Skeletal muscle tissue (tissue), 4 donors: ENCODE data around the gene CHP2. TPM values are rescaled to one million over a fixed set of nuclear protein-coding genes. Genes with fewer than 3 reads are reported as not detected.
"Not testable (repeated sequence)": the region's sequence is repeated elsewhere in the genome, so short reads cannot be mapped to it uniquely, and the experiment has no call there.

Experiments
- H3K27ac ChIP-seq: one replicate; pipeline ENCODE4 v1.7.0; 2013; ENCODE audit warnings: mild to moderate bottlenecking, low read depth, low read length, inconsistent platforms
- H3K27me3 ChIP-seq, 3 donors: one replicate each; pipeline ENCODE4 v1.7.0; 2013; ENCODE audit warnings: low read length in 3 of 3; ENCODE audit not compliant: control insufficient read depth in 3 of 3, insufficient read depth in 3 of 3
- H3K36me3 ChIP-seq, 3 donors: one replicate each; pipeline ENCODE4 v1.7.0; 2013; ENCODE audit warnings: low read length in 3 of 3; ENCODE audit not compliant: control insufficient read depth in 3 of 3, insufficient read depth in 3 of 3
- H3K4me1 ChIP-seq, 3 donors: one replicate each; pipeline ENCODE4 v1.7.0; 2013; ENCODE audit warnings: low read length in 3 of 3, mild to moderate bottlenecking in 3 of 3; ENCODE audit not compliant: control insufficient read depth in 3 of 3, insufficient read depth in 3 of 3
- H3K4me3 ChIP-seq, 3 donors: one replicate each; pipeline ENCODE4 v1.7.0; 2013; ENCODE audit warnings: low read length in 3 of 3
- H3K9ac ChIP-seq, 3 donors: one replicate each; pipeline ENCODE4 v1.7.0; 2013; ENCODE audit warnings: low read length in 3 of 3, mild to moderate bottlenecking in 3 of 3, moderate library complexity in 2 of 3, low read depth in 1 of 3
- H3K9me3 ChIP-seq, 3 donors: one replicate each; pipeline ENCODE4 v1.7.0; 2013; ENCODE audit warnings: low read length in 3 of 3; ENCODE audit not compliant: control insufficient read depth in 3 of 3
- total RNA-seq: library from RNA; depleted of rRNA; stranded (reverse); fragments of >200 nt; gene quantifications from one replicate; pipeline ENCODE4 v1.2.3, GENCODE V29; 2014
- donor health status: Osteomylitis.

The CHP2 gene
- total RNA-seq, result not detected

DNA sequence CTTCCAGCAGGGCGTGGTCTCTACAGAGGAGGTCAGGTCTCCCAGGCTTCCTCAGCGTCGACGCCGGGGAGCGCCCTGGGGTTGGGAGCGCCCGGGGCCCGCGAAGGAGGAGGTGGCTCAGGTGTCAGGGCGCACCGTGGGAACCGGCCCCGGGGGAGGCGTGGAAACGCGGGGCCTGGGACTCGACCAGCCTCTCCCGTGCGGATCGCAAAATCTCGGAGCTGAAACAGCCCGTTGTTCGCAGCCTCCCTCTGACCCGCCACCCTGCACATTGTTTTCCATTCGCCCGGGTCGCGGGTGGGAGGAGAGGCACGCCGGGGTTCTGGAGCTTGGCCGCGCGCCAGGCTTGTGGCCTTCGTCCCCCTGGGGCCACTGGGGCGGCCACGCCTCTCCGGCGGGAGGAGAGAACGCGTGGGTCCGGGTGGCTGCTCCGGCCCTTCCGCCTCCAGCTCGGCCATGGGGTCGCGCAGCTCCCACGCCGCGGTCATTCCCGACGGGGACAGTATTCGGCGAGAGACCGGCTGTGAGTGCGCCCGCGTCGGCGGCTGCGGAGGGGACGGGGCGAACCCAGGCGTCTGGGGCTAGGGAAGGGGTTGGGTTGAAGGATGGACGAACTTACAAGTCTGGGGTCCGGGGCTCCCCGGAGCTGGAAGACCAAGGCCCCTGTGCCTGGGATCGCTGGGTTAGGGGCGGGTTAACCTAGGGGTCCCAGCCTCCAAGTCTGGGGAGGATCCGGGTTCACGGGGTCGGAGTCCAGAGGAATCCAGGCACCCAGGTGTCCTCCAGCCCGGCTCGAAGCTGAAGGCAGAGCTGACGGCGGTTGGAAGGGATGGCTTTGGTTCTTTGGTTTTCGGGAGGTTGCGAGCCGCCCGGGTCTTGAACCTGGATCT, at the start of gene CHP2:
Gene CHP2 (plus strand): TSS at position 433 of the 890 bp plus-strand sequence. CDS start 24 bp downstream, at position 457.
- H3K36me3 ChIP-seq, result no peaks in the 10 kb centered on the region
- no peak within 1 kb of the TSS for H3K9ac ChIP-seq
- H3K4me1 ChIP-seq, result no peaks in the 10 kb centered on the region
- H3K9me3 ChIP-seq, result peaks cover 0 to 3% (median 0%) of the 10 kb centered on the region in 3 donors
- H3K27me3 ChIP-seq, result peaks cover 29 to 41% (median 33%) of the 10 kb centered on the region in 3 donors
- no peak within 1 kb of the TSS for H3K4me3 ChIP-seq
- no peak within 1 kb of the TSS for H3K27ac ChIP-seq

GRCh38 chr16:23705517-23705902, 49.3 kb upstream of the CHP2 start:
- no peaks in the 10 kb centered on the region for H3K36me3 ChIP-seq
- H3K9ac ChIP-seq, result no peak overlapping the region
- H3K4me1 ChIP-seq, result no peaks in the 10 kb centered on the region
- H3K27me3 ChIP-seq, result peaks cover 0 to 15% (median 2%) of the 10 kb centered on the region in 3 donors
- no peak overlapping the region for H3K4me3 ChIP-seq
- no peak overlapping the region for H3K27ac ChIP-seq
- peaks cover 6 to 11% (median 8%) of the 10 kb centered on the region in 3 donors for H3K9me3 ChIP-seq

DNA sequence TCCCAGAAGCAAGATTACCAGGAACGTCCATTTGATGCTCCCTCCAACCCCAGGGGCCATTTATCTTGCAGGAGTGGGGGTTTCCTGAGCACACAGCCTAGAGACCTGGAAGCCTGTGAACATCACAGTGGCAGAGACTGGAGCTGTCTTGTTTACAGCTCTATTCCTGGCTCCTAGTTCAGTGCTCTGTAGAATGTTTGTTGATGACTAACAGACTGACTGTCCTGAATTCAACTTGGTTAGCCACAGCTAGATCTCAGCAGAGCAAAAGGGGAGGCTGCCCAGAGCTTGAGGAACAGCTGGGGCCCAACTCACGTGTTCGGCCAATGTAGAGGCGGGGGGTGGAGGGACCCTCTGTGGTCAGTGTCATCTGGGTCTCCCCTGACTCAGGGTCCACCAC, 48.4 kb upstream of the CHP2 start:
- Histone ChIP-seq H3K4me3 (no peak overlapping the region), H3K36me3 (no peaks in the 10 kb centered on the region), H3K4me1 (no peaks in the 10 kb centered on the region), H3K9me3 (peaks cover 8 to 12% (median 9%) of the 10 kb centered on the region in 3 donors), H3K27ac (no peak overlapping the region), H3K9ac (no peak overlapping the region), H3K27me3 (peaks cover 0 to 15% (median 2%) of the 10 kb centered on the region in 3 donors)

DNA sequence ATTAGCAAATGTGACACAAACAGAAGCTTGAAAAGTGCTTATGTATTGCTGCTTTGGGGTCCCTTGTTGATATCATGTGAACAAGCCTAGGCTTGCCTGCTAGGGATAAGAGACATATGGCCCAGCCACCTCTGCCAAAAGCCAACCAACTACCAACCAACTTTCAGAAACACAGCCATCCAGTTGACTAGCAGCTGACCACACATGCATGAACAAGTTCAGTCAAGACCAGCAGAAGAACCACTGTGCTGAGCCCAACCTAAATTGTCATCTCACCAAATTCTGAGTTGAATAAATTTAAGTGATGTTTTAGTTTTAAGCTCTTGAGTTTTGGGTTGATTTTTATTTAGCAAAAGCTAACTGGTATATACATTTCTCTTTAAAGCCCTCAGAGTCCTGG, 45.3 kb upstream of the CHP2 start:
- Histone ChIP-seq H3K4me1 (no peaks in the 10 kb centered on the region), H3K9me3 (peaks cover 8 to 12% (median 9%) of the 10 kb centered on the region in 3 donors), H3K27me3 (peaks cover 17 to 35% (median 23%) of the 10 kb centered on the region in 3 donors), H3K27ac (no peak overlapping the region), H3K36me3 (no peaks in the 10 kb centered on the region), H3K9ac (no peak overlapping the region), H3K4me3 (no peak overlapping the region)

- Histone ChIP-seq H3K27ac (no peak overlapping the region), H3K9me3 (peaks cover 8 to 10% (median 9%) of the 10 kb centered on the region in 3 donors), H3K9ac (no peak overlapping the region), H3K4me1 (no peaks in the 10 kb centered on the region), H3K27me3 (peaks cover 21 to 33% (median 26%) of the 10 kb centered on the region in 3 donors), H3K4me3 (no peak overlapping the region), H3K36me3 (no peaks in the 10 kb centered on the region)
Measured at GRCh38 chr16:23710008-23710407, 44.8 kb upstream of the CHP2 start.

GRCh38 chr16:23710504-23710903, 44.3 kb upstream of the CHP2 start:
- no peak overlapping the region for H3K4me3 ChIP-seq
- H3K9me3 ChIP-seq, result peaks cover 8 to 10% (median 9%) of the 10 kb centered on the region in 3 donors
- no peak overlapping the region for H3K9ac ChIP-seq
- H3K27ac ChIP-seq, result no peak overlapping the region
- peaks cover 21 to 32% (median 27%) of the 10 kb centered on the region in 3 donors for H3K27me3 ChIP-seq
- no peaks in the 10 kb centered on the region for H3K36me3 ChIP-seq
- no peaks in the 10 kb centered on the region for H3K4me1 ChIP-seq

- no peaks in the 10 kb centered on the region for H3K4me1 ChIP-seq
- H3K9me3 ChIP-seq, result peaks cover 6 to 10% (median 9%) of the 10 kb centered on the region in 3 donors
- H3K27ac ChIP-seq, result no peak overlapping the region
- no peak overlapping the region for H3K9ac ChIP-seq
- H3K27me3 ChIP-seq, result peaks cover 21 to 28% (median 27%) of the 10 kb centered on the region in 3 donors
- H3K4me3 ChIP-seq, result no peak overlapping the region
- no peaks in the 10 kb centered on the region for H3K36me3 ChIP-seq
Measured at GRCh38 chr16:23711785-23712184, 43.0 kb upstream of the CHP2 start.

- peaks cover 4 to 10% (median 9%) of the 10 kb centered on the region in 3 donors for H3K9me3 ChIP-seq
- peaks cover 21 to 31% (median 24%) of the 10 kb centered on the region in 3 donors for H3K27me3 ChIP-seq
- H3K27ac ChIP-seq, result no peak within 1 kb of the TSS
- no peak within 1 kb of the TSS for H3K9ac ChIP-seq
- no peaks in the 10 kb centered on the region for H3K36me3 ChIP-seq
- H3K4me3 ChIP-seq, result no peak within 1 kb of the TSS
- H3K4me1 ChIP-seq, result no peaks in the 10 kb centered on the region
Measured at GRCh38 chr16:23712976-23713375, 41.9 kb upstream of the CHP2 start, which contains the start of gene ERN2. Gene ERN2, minus strand, starts transcription at chr16:23713222. Its CDS starts 35 bp downstream, at chr16:23713187.

DNA sequence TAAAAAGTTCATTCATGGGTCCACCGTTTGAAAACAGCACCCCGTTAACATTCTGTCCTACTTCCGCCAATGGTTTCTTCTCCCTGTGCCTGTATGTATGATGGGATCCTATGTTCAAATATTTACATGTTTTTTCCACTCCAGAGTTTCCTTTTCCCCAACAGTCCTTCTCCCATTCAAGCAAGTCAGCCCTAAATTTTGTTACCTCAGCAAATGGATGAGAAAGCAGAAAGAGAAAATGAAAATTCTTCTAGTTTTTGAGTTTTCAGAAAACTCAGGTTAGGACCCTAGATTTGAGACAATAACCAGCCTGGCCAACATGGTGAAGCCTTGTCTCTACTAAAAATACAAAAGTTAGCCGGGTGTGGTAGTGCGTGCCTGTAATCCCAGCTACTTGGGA, 38.3 kb upstream of the CHP2 start:
- Histone ChIP-seq H3K9me3 (no peaks in the 10 kb centered on the region), H3K4me3 (no peak overlapping the region), H3K36me3 (no peaks in the 10 kb centered on the region), H3K4me1 (no peaks in the 10 kb centered on the region), H3K27ac (no peak overlapping the region), H3K9ac (no peak overlapping the region), H3K27me3 (peaks cover 21 to 31% (median 24%) of the 10 kb centered on the region in 3 donors)

GRCh38 chr16:23722613-23723240, 32.1 kb upstream of the CHP2 start:
- not testable (repeated sequence) for H3K4me1 ChIP-seq, H3K4me3 ChIP-seq

More at GRCh38 chr16:23722613-23723240, 32.1 kb upstream of the CHP2 start:
- H3K9ac ChIP-seq, H3K36me3 ChIP-seq, H3K27ac ChIP-seq, H3K9me3 ChIP-seq, H3K27me3 ChIP-seq: not testable (repeated sequence)
